A549 (cell line): Measurements from ENCODE around the gene LRCH1. TPM values are rescaled to one million over a fixed set of nuclear protein-coding genes. Genes with fewer than 3 reads are reported as not detected.

ENCODE experiments used
- ATAC-seq, 2 experiments: fragments of 200-7000 bp in 1 of 2; fragments of >200 bp in 1 of 2; cut with Nextera tagmentation in 1 of 2; cut with Tn5 transposase in 1 of 2; 3 replicates each; pipeline versions ENCODE4 v1.8.0 to v1.9.1; 2018 to 2020; ENCODE audit warnings: mild to moderate bottlenecking in 1 of 2, moderate library complexity in 1 of 2
- CTCF ChIA-PET: fragments of 300-600 bp; sonication (Branson Sonifier 250); formaldehyde crosslinking; extraction: SDS; loops from one replicate; lab custom pipeline; 2021; ENCODE audit warnings: antibody characterized with exemption, inconsistent platforms; lab: Yijun Ruan, JAX
- POLR2A ChIA-PET: fragments of 350-600 bp; formaldehyde crosslinking; extraction: SDS; loops from one replicate; lab custom pipeline; 2021; ENCODE audit warnings: antibody characterized with exemption, inconsistent platforms; lab: Yijun Ruan, JAX
- DNase-seq, 2 experiments: peaks; one replicate each; pipeline versions ENCODE4 v3.0.0 to v3.0.0-alpha.2; 2011 to 2016; ENCODE audit warnings: low read depth in 1 of 2, low spot score in 1 of 2
- FAIRE-seq: peaks from 2 replicates; lab custom pipeline; 2011; peaks lifted over from hg19 to GRCh38; lab: Jason Lieb, UNC
- H3K27ac ChIP-seq, 2 experiments: fragments of >200 bp; sonication (Bioruptor Twin); formaldehyde crosslinking; 3 replicates each; pipeline ENCODE4 v1.5.1; 2016 to 2017
- H3K4me1 ChIP-seq: fragments of >200 bp; sonication (Bioruptor Twin); formaldehyde crosslinking; 3 replicates; pipeline ENCODE4 v1.6.1; 2016
- H3K4me2 ChIP-seq: fragments of >200 bp; sonication (Bioruptor Twin); formaldehyde crosslinking; 3 replicates; pipeline ENCODE4 v1.6.1; 2016
- H3K4me3 ChIP-seq: fragments of >200 bp; sonication (Bioruptor Twin); formaldehyde crosslinking; 3 replicates; pipeline ENCODE4 v1.5.1; 2016
- H3K9me3 ChIP-seq: fragments of >200 bp; sonication (Bioruptor Twin); formaldehyde crosslinking; 3 replicates; pipeline ENCODE4 v1.6.1; 2016
- BCL3 ChIP-seq: fragments of >200 bp; sonication (Bioruptor Twin); formaldehyde crosslinking; IDR thresholded peaks from 3 replicates; pipeline ENCODE4 v1.6.1; 2016
- CBX8 ChIP-seq: fragments of 200-600 bp; sonication (generic); IDR thresholded peaks from 2 replicates; pipeline ENCODE4 v1.6.1; 2016
- CHD4 ChIP-seq: fragments of 200-600 bp; sonication (generic); IDR thresholded peaks from 2 replicates; pipeline ENCODE4 v1.6.1; 2016; ENCODE audit warnings: antibody characterized with exemption, mild to moderate bottlenecking, borderline replicate concordance
- E2F6 ChIP-seq: IDR thresholded peaks from 2 replicates; pipeline ENCODE4 v1.6.1; 2012; ENCODE audit warnings: low read depth, borderline replicate concordance
- HDAC2 ChIP-seq: fragments of 200-600 bp; sonication (generic); IDR thresholded peaks from 2 replicates; pipeline ENCODE4 v1.6.1; 2016
- HES2 ChIP-seq: fragments of >200 bp; sonication (Bioruptor Twin); formaldehyde crosslinking; IDR thresholded peaks from 2 replicates; pipeline ENCODE4 v1.6.1; 2016
- HEYL ChIP-seq: fragments of 250-450 bp; sonication (Bioruptor Pico); IDR thresholded peaks from 2 replicates; pipeline ENCODE4 v1.8.0; 2021; ENCODE audit warnings: mild to moderate bottlenecking, moderate library complexity
- HOXA7 ChIP-seq: fragments of 250-450 bp; sonication (Bioruptor Pico); IDR thresholded peaks from 2 replicates; pipeline ENCODE4 v1.5.0; 2020; ENCODE audit warnings: mild to moderate bottlenecking, moderate library complexity
- MAFK ChIP-seq: fragments of 450-650 bp; IDR thresholded peaks from 2 replicates; pipeline ENCODE4 v1.6.1; 2014; ENCODE audit not compliant: partially characterized antibody
- NPAS2 ChIP-seq: fragments of 250-450 bp; sonication (Bioruptor Pico); IDR thresholded peaks from 2 replicates; pipeline ENCODE4 v1.8.0; 2022; ENCODE audit warnings: mild to moderate bottlenecking, moderate library complexity, borderline replicate concordance
- POLR2A ChIP-seq: IDR thresholded peaks from 2 replicates; pipeline ENCODE4 v1.6.1; 2012; ENCODE audit warnings: mild to moderate bottlenecking, low read length
- REST ChIP-seq: fragments of 200-600 bp; sonication (generic); IDR thresholded peaks from 2 replicates; pipeline ENCODE4 v1.6.1; 2016; ENCODE audit warnings: antibody characterized with exemption, mild to moderate bottlenecking, moderate library complexity
- RNF2 ChIP-seq: fragments of 200-600 bp; sonication (generic); IDR thresholded peaks from 2 replicates; pipeline ENCODE4 v1.6.1; 2016; ENCODE audit warnings: low read depth, mild to moderate bottlenecking, antibody characterized with exemption, moderate library complexity, borderline replicate concordance
- SMC3 ChIP-seq: fragments of >200 bp; sonication (Bioruptor Twin); formaldehyde crosslinking; IDR thresholded peaks from 3 replicates; pipeline ENCODE4 v1.6.1; 2018; ENCODE audit warnings: inconsistent platforms
- TFCP2L1 ChIP-seq: fragments of 250-450 bp; sonication (Bioruptor Pico); IDR thresholded peaks from 2 replicates; pipeline ENCODE4 v1.5.0; 2021; ENCODE audit warnings: mild to moderate bottlenecking
- WGBS: methylation state at CpG from one replicate; pipeline ENCODE4 v1.1.6; 2017; ENCODE audit errors: missing lambda C conversion rate; 5-methylcytosine and 5-hydroxymethylcytosine counted together
- polyA plus RNA-seq, 4 experiments: library from polyadenylated mRNA; depleted of rRNA in 3 of 4; stranded (reverse); fragments of >200 nt; fragmentation: RNase III in 1 of 4; extraction: RNeasy Plus Mini Kit Qiagen cat#74134 plus additional on column Dnase treatment in 1 of 4; gene quantifications; 2 replicates in 3 of 4; 3 replicates in 1 of 4; pipeline ENCODE4 v1.2.3, GENCODE V29; 2011 to 2017
- TF ChIP-seq, protein P1 (sequence below): fragments of 250-450 bp; sonication (Bioruptor Pico); IDR thresholded peaks from 2 replicates; pipeline ENCODE4 v1.5.0; 2021; ENCODE audit warnings: mild to moderate bottlenecking, moderate library complexity, borderline replicate concordance
- TF ChIP-seq, protein P2 (sequence below): fragments of 450-650 bp; IDR thresholded peaks from 2 replicates; pipeline ENCODE4 v1.6.1; 2014; ENCODE audit warnings: antibody characterized with exemption
- TF ChIP-seq, protein P3 (sequence below): IDR thresholded peaks from 2 replicates; pipeline ENCODE4 v1.6.1; 2012

The LRCH1 gene
- polyA plus RNA-seq, 2 of the 4 experiments (the other 2 are of a cell fraction), result 8.5 to 16.4 TPM

- no peak overlapping the region for H3K27ac ChIP-seq
- ATAC-seq, result no peak
- no peaks in the 10 kb centered on the region for H3K9me3 ChIP-seq
- CTCF ChIA-PET, result no interaction called here
- WGBS, result 88% methylated on average over 1 of the region's 1 CpG
- TF ChIP-seq RNF2 (no peak), HDAC2 (no peak), SMC3 (no peak), CHD4 (no peak), POLR2A (no peak), MAFK (no peak), HOXA7 (CRISPR knock-in tag) (no peak), CBX8 (no peak)
- TF ChIP-seq, protein P1, sequence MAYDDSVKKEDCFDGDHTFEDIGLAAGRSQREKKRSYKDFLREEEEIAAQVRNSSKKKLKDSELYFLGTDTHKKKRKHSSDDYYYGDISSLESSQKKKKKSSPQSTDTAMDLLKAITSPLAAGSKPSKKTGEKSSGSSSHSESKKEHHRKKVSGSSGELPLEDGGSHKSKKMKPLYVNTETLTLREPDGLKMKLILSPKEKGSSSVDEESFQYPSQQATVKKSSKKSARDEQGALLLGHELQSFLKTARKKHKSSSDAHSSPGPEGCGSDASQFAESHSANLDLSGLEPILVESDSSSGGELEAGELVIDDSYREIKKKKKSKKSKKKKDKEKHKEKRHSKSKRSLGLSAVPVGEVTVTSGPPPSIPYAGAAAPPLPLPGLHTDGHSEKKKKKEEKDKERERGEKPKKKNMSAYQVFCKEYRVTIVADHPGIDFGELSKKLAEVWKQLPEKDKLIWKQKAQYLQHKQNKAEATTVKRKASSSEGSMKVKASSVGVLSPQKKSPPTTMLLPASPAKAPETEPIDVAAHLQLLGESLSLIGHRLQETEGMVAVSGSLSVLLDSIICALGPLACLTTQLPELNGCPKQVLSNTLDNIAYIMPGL (CRISPR knock-in tag), result no peak
- TF ChIP-seq, all 56 proteins: peak for 0
- DNase-seq (no peak), FAIRE-seq (no peak)
- H3K4me1 ChIP-seq, result no peaks in the 10 kb centered on the region
- H3K4me3 ChIP-seq, result no peak overlapping the region
- POLR2A ChIA-PET, result no interaction called here
- H3K4me2 ChIP-seq, result no peak overlapping the region
Observed at GRCh38 chr13:46738766-46739165, 185.8 kb downstream of the LRCH1 start.

- TF ChIP-seq NPAS2 (CRISPR knock-in tag) (no peak), E2F6 (no peak), BCL3 (no peak), HEYL (no peak), REST (no peak), SMC3 (no peak), HES2 (no peak), TFCP2L1 (CRISPR knock-in tag) (no peak)
- TF ChIP-seq, protein P2, sequence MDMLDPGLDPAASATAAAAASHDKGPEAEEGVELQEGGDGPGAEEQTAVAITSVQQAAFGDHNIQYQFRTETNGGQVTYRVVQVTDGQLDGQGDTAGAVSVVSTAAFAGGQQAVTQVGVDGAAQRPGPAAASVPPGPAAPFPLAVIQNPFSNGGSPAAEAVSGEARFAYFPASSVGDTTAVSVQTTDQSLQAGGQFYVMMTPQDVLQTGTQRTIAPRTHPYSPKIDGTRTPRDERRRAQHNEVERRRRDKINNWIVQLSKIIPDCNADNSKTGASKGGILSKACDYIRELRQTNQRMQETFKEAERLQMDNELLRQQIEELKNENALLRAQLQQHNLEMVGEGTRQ, result no peak
- TF ChIP-seq, protein P3, sequence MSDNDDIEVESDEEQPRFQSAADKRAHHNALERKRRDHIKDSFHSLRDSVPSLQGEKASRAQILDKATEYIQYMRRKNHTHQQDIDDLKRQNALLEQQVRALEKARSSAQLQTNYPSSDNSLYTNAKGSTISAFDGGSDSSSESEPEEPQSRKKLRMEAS, result no peak
- ChIA-PET POLR2A (no interaction called here), CTCF (interaction anchor here (1.3 kb wide), 1 partner anchor 19 kb away, joined by 3 read pairs; no protein-coding TSS in a partner anchor)
- DNase-seq, result no peak
- Histone ChIP-seq H3K4me2 (no peak overlapping the region), H3K4me3 (no peak overlapping the region), H3K27ac (no peak overlapping the region), H3K4me1 (no peaks in the 10 kb centered on the region), H3K9me3 (no peaks in the 10 kb centered on the region)
- no peak for FAIRE-seq
- whole genome bisulfite sequencing, result 84% methylated on average over 4 of the region's 4 CpGs
- no peak for ATAC-seq
Observed at GRCh38 chr13:46739447-46740098, 186.6 kb downstream of the LRCH1 start.
